SJCRH30 (cell line): ENCODE results near the gene TNFSF9. TPM values are rescaled to one million over a fixed set of nuclear protein-coding genes. Genes with fewer than 3 reads are reported as not detected.
"Not testable (repeated sequence)": the region's sequence is repeated elsewhere in the genome, so short reads cannot be mapped to it uniquely, and the experiment has no call there.

ENCODE experiments used
- DNase-seq, 2 experiments: peaks; one replicate each; pipeline ENCODE4 v3.0.0-alpha.2; 2015 to 2020
- H3K27ac ChIP-seq: fragments of 250-450 bp; sonication (Bioruptor Pico); 2 replicates; pipeline ENCODE4 v1.5.1; 2020; ENCODE audit warnings: mild to moderate bottlenecking, moderate library complexity
- H3K27me3 ChIP-seq: fragments of 250-450 bp; sonication (Bioruptor Pico); 2 replicates; pipeline ENCODE4 v1.5.1; 2020; ENCODE audit warnings: mild to moderate bottlenecking, moderate library complexity
- H3K36me3 ChIP-seq: fragments of 250-450 bp; sonication (Bioruptor Pico); 2 replicates; pipeline ENCODE4 v1.5.1; 2020; ENCODE audit warnings: mild to moderate bottlenecking, moderate library complexity
- H3K4me1 ChIP-seq: fragments of 250-450 bp; sonication (Bioruptor Pico); 2 replicates; pipeline ENCODE4 v1.5.1; 2020; ENCODE audit warnings: mild to moderate bottlenecking, moderate library complexity
- H3K4me3 ChIP-seq: fragments of 250-450 bp; sonication (Bioruptor Pico); 2 replicates; pipeline ENCODE4 v1.5.1; 2020; ENCODE audit warnings: mild to moderate bottlenecking, moderate library complexity
- H3K9me3 ChIP-seq: fragments of 250-450 bp; sonication (Bioruptor Pico); replicated peaks from 2 replicates; pipeline ENCODE4 v1.5.1; 2020; ENCODE audit warnings: mild to moderate bottlenecking, moderate library complexity
- total RNA-seq: library from RNA; depleted of rRNA; stranded (reverse); fragments of >200 nt; shearing (Covaris generic); gene quantifications from 2 replicates; pipeline ENCODE4 v1.2.3, GENCODE V29; 2014; rRNA removed

TNFSF9 gene
- total RNA-seq, 1 experiment from 2014 or later: not detected

- no peaks in the 10 kb centered on the region for H3K27me3 ChIP-seq
- no peaks in the 10 kb centered on the region for H3K36me3 ChIP-seq
- H3K9me3 ChIP-seq: 0 out of 2 replicates have a peak, but pooled peaks cover 5% of the 10 kb centered on the region
- H3K27ac ChIP-seq: no peak overlapping the region
- no peak for DNase-seq
- no peak overlapping the region for H3K4me3 ChIP-seq
- no peaks in the 10 kb centered on the region for H3K4me1 ChIP-seq
Measured at GRCh38 chr19:6570764-6571163, 39.9 kb downstream of the TNFSF9 start.

GRCh38 chr19:6571167-6571566, 40.3 kb downstream of the TNFSF9 start:
- H3K27ac ChIP-seq: no peak overlapping the region
- no peaks in the 10 kb centered on the region for H3K4me1 ChIP-seq
- no peaks in the 10 kb centered on the region for H3K36me3 ChIP-seq
- H3K9me3 ChIP-seq: 0 out of 2 replicates have a peak, but pooled peaks cover 5% of the 10 kb centered on the region
- H3K4me3 ChIP-seq: no peak overlapping the region
- DNase-seq: no peak
- H3K27me3 ChIP-seq: no peaks in the 10 kb centered on the region

- no peak overlapping the region for H3K27ac ChIP-seq
- H3K27me3 ChIP-seq: no peaks in the 10 kb centered on the region
- DNase-seq: no peak
- H3K4me3 ChIP-seq: no peak overlapping the region
- no peaks in the 10 kb centered on the region for H3K4me1 ChIP-seq
- no peaks in the 10 kb centered on the region for H3K36me3 ChIP-seq
- H3K9me3 ChIP-seq: 0 out of 2 replicates have a peak, but pooled peaks cover 5% of the 10 kb centered on the region
Measured at GRCh38 chr19:6572217-6572616, 41.4 kb downstream of the TNFSF9 start.

DNA sequence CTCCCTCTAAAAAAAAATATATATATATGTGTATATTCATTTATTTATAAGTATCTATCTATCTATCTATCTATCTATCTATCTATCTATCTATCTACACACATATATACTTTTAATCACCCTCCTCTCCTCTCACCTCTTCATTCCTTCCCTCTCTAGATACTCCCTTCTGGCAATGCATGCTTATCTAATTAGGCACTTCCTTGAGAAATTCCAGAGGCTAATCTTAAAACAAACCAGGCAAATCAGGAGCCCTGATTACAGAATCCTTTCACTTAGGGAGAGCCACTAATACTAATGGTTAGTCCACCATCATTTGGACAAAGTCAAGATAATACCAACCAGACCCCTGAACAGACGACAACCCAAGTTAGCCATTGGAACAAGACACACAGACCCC, 42.5 kb downstream of the TNFSF9 start:
- Histone ChIP-seq H3K36me3 (no peaks in the 10 kb centered on the region), H3K27me3 (no peaks in the 10 kb centered on the region), H3K4me3 (no peak overlapping the region), H3K4me1 (no peaks in the 10 kb centered on the region), H3K9me3 (0 out of 2 replicates have a peak, but pooled peaks cover 5% of the 10 kb centered on the region), H3K27ac (no peak overlapping the region)
- no peak for DNase-seq

- H3K4me3 ChIP-seq: no peak overlapping the region
- no peaks in the 10 kb centered on the region for H3K4me1 ChIP-seq
- H3K27me3 ChIP-seq: no peaks in the 10 kb centered on the region
- H3K9me3 ChIP-seq: no peaks in the 10 kb centered on the region
- H3K27ac ChIP-seq: no peak overlapping the region
- H3K36me3 ChIP-seq: no peaks in the 10 kb centered on the region
- DNase-seq: no peak
Measured at GRCh38 chr19:6576869-6577475, 46.1 kb downstream of the TNFSF9 start.

DNA sequence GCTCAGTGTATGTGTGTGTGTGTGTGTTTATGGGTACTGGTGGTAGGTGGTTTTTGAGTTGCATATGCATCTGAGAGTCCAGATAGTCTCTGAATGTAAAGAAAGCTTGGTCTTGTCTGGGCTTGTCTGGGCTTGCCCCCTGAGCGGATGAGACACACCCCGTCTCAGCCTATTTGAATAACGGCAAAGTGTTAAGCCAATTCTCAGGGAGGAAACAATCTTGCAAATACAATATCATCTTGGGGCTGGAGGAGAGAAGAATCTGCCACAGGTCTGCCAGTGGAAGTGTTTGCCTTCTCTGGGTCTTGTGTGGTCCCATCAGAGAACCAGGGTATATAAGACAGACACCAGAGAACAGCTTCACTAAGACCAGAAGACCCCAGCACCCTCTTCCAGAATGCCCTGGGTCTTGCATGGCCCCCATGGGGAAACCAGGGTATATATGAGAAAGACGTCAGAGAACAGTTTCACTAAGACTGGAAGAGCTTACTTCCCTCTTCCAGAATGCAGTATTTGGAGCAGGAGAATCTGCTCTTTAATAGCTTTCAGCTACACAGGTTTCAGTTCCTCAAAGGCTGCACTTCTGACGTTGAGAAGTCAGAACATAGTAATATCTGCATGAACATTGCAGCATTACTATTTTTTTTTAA, 46.8 kb downstream of the TNFSF9 start:
- no peaks in the 10 kb centered on the region for H3K36me3 ChIP-seq
- no peaks in the 10 kb centered on the region for H3K27me3 ChIP-seq
- H3K4me1 ChIP-seq: no peaks in the 10 kb centered on the region
- H3K4me3 ChIP-seq: no peak overlapping the region
- no peak for DNase-seq
- no peaks in the 10 kb centered on the region for H3K9me3 ChIP-seq
- no peak overlapping the region for H3K27ac ChIP-seq

DNA sequence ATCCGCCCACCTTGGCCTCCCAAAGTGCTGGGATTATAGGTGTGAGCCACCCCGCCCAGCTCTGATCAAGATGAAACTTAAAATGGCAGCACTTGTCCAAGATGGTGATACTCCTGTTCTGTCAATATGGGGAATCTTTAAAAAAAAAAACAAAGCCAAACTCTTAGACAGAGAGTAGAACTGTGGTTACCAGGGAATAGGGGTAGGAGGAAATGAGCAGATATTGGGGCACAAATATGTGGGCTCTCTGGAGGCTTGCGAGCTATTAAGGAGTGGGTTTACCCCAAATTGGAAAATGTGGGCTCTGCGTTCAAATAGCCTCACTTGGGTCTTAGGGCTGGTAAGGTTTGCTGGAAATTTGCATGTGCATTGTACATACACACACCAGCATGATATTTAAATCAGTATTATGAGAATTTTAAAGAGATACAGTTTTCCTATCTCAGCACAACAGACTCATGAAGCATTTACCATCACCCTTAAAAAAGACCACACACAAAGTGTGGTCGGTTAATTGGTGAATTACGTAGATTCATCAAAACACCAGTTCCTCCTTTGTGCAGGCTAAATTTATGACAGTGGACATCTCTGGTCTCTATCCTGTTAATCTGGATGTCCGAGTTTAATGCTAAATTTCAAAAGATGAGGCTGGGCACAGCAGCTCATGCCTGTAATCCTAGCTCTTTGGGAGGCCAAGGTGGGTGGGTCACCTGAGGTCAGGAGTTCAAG, 48.8 kb downstream of the TNFSF9 start:
- H3K9me3 ChIP-seq: no peaks in the 10 kb centered on the region
- no peaks in the 10 kb centered on the region for H3K36me3 ChIP-seq
- no peak overlapping the region for H3K4me3 ChIP-seq
- H3K4me1 ChIP-seq: no peaks in the 10 kb centered on the region
- DNase-seq: no peak
- no peak overlapping the region for H3K27ac ChIP-seq
- H3K27me3 ChIP-seq: no peaks in the 10 kb centered on the region

DNA sequence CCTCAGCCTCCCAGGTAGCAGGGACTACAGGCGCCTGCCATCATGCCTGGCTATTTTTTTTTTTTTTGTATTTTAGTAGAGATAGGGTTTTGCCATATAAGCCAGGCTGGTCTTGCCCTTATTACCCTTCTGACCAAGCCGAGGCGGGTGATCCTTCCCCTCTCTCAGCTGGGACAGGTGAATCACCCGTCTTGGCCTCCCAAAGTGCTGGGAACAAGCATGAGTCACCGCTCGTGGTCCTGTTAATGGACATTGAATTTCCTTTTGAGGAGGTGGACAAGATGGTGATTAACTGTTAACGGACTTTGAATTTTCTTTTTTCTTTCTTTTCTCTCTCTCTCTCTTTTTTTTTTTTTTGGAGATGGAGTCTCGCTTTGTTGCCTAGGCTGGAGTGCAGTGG, 49.5 kb downstream of the TNFSF9 start:
- H3K27ac ChIP-seq: no peak overlapping the region
- DNase-seq: no peak
- no peaks in the 10 kb centered on the region for H3K27me3 ChIP-seq

DNA sequence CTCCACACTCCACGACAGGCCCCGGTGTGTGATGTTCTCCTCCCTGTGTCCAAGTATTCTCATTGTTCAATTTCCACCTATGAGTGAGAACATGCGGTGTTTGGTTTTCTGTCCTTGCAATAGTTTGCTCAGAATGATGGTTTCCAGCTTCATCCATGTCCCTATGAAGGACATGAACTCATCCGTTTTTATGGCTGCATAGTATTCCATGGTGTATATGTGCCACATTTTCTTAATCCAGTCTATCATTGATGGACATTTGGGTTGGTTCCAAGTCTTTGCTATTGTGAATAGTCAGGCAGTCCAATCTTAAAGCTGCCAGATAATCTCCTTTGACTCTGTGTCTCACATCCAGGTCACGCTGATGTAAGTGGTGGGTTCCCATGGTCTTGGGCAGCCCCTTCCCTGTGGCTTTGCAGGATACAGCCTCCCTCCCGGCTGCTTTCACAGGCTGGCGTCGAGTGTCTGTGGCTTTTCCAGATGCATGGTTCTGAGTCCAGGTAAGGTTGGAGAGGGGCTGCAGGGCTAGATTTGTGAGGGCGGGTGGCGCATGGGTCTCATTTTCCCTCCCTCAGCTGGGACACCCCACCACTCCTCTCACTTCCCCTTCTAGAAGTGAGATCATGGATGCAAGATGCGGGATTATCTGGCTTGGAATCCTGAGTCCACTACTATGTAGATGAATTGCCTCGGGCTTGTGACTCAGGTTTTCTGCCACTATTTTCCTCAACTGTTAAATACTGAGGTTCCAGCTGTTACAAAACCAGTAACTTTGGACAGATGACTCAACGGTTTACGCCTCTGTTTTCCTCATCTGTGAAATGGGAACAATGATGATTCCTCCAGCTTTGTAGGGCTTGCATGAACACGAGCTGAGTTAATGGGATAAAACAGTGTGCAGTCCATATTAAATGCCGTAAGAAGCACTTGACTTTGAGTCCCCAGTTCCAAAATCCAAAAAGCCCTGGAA, 52.0 kb downstream of the TNFSF9 start:
- not testable (repeated sequence) for H3K9me3 ChIP-seq, DNase-seq, H3K4me3 ChIP-seq, H3K27ac ChIP-seq, H3K27me3 ChIP-seq, H3K4me1 ChIP-seq, H3K36me3 ChIP-seq

More for the DNA sequence above, 49.5 kb downstream of the TNFSF9 start:
- H3K9me3 ChIP-seq: no peaks in the 10 kb centered on the region
- no peaks in the 10 kb centered on the region for H3K4me1 ChIP-seq
- H3K36me3 ChIP-seq: no peaks in the 10 kb centered on the region
- no peak overlapping the region for H3K4me3 ChIP-seq

Other genes starting within 250 kb of the TNFSF9 start
- not detected in 2 replicates for gene ACER1, start 197.4 kb upstream of the TNFSF9 start, total RNA-seq
- 65.1 and 67.6 TPM in 2 replicates for gene CLPP, start 169.5 kb upstream of the TNFSF9 start, total RNA-seq
- 24.6 and 28.5 TPM in 2 replicates for gene ALKBH7, start 158.2 kb upstream of the TNFSF9 start, total RNA-seq
- gene PSPN, start 155.1 kb upstream of the TNFSF9 start, total RNA-seq: 1.2 and 1.4 TPM in 2 replicates
- 41.7 and 49.0 TPM in 2 replicates for gene GTF2F1, start 137.9 kb upstream of the TNFSF9 start, total RNA-seq
- gene KHSRP, start 106.2 kb upstream of the TNFSF9 start, total RNA-seq: 197 and 209 TPM in 2 replicates
- gene SLC25A41, start 97.3 kb upstream of the TNFSF9 start, total RNA-seq: 0.14 TPM in 1 of 2 replicates, not detected in the other
- gene SLC25A23, start 71.2 kb upstream of the TNFSF9 start, total RNA-seq: 9.6 and 12.4 TPM in 2 replicates
- gene CRB3, start 66.8 kb upstream of the TNFSF9 start, total RNA-seq: not detected in 2 replicates
- gene DENND1C, start 49.2 kb upstream of the TNFSF9 start, total RNA-seq: not detected in 2 replicates
- not detected in 2 replicates for gene TUBB4A, start 28.7 kb upstream of the TNFSF9 start, total RNA-seq
- gene CD70, start 60.1 kb downstream of the TNFSF9 start, total RNA-seq: not detected in 2 replicates
- not detected in 2 replicates for gene TNFSF14, start 139.1 kb downstream of the TNFSF9 start, total RNA-seq
- not detected in 2 replicates for gene C3, start 189.6 kb downstream of the TNFSF9 start, total RNA-seq
- 32.0 and 33.2 TPM in 2 replicates for gene GPR108, start 206.6 kb downstream of the TNFSF9 start, total RNA-seq
- gene TRIP10, start 208.7 kb downstream of the TNFSF9 start, total RNA-seq: 39.3 and 40.5 TPM in 2 replicates
- gene SH2D3A, start 236.4 kb downstream of the TNFSF9 start, total RNA-seq: not detected in 2 replicates
- not detected in 2 replicates for gene VAV1, start 241.7 kb downstream of the TNFSF9 start, total RNA-seq